Frontal cortex (tissue), 4 donors: ENCODE data around the gene SHMT1. TPM values are rescaled to one million over a fixed set of nuclear protein-coding genes. Genes with fewer than 3 reads are reported as not detected.

Experiments used
- DNase-seq, 2 donors: peaks; one replicate each; pipeline ENCODE4 v3.0.0; 2012; ENCODE audit warnings: low spot score in 2 of 2
- FAIRE-seq: peaks from 2 replicates; lab custom pipeline; 2012; peaks lifted over from hg19 to GRCh38; lab: Jason Lieb, UNC
- total RNA-seq: library from RNA; depleted of rRNA; stranded (reverse); fragments of >200 nt; gene quantifications from one replicate; pipeline ENCODE4 v1.2.3, GENCODE V29; 2014
- donor health status: control.
- donor health status: control.
- donor health status: control.

The SHMT1 gene
- total RNA-seq, 1 donor from 2014 or later, result 2.4 TPM

- DNase-seq, result no peak
- FAIRE-seq, result no peak
These were observed 34.6 kb downstream of the SHMT1 start for GRCh38 chr17:18328643-18329204.

- FAIRE-seq (no peak), DNase-seq (no peak)
These were observed 35.8 kb downstream of the SHMT1 start for GRCh38 chr17:18327556-18327955.

GRCh38 chr17:18327093-18327492, 36.3 kb downstream of the SHMT1 start:
- no peak for DNase-seq
- no peak for FAIRE-seq

GRCh38 chr17:18326572-18326971, 36.8 kb downstream of the SHMT1 start:
- FAIRE-seq (no peak), DNase-seq (no peak)

GRCh38 chr17:18326039-18326438, 37.3 kb downstream of the SHMT1 start:
- DNase-seq (no peak), FAIRE-seq (no peak)

GRCh38 chr17:18324140-18325050, 39.0 kb downstream of the SHMT1 start:
- no peak for FAIRE-seq
- no peak for DNase-seq

- no peak for FAIRE-seq
- DNase-seq, result no peak
These were observed 39.7 kb downstream of the SHMT1 start for GRCh38 chr17:18323507-18324139.

- FAIRE-seq (no peak), DNase-seq (no peak)
These were observed 40.3 kb downstream of the SHMT1 start for GRCh38 chr17:18323007-18323406.

DNA sequence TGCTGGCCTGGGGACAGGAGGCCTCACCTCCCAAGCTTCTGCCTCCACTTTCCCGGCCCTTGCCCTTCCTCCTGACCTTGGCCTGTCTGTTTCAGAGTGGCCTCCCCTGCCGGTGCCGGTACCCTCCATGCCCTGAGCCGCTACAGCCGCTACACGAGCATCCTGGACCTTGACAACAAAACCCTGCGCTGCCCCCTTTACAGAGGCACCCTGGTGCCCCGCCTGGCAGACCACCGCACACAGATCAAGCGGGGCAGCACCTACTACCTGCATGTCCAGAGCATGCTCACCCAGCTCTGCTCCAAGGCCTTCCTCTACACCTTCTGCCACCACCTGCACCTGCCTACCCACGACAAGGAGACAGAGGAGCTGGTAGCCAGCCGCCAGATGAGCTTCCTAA, 40.8 kb downstream of the SHMT1 start:
- FAIRE-seq (no peak), DNase-seq (no peak)

DNA sequence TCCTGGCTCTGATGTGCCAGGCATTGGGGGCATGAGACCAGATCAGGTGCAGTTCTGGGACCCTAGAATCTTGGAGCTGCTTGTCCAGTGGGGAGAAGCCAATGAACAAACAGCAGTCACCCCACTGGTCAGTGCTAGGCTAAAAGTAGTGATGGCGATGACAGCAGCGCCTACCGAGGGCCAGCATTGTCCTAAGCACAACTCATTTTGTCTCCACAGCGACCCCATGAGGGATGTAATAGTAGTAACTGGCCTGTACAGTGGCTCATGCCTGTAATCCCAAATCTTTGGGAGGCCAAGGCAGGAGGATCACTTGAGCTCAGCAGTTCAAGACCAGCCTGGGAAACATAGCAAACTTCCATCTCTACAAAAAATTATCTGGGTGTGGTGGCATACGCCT, 42.0 kb downstream of the SHMT1 start:
- no peak for DNase-seq
- FAIRE-seq, result no peak

- DNase-seq (no peak), FAIRE-seq (no peak)
These were observed 43.0 kb downstream of the SHMT1 start for GRCh38 chr17:18320301-18320700.

- FAIRE-seq, result no peak
- DNase-seq, result no peak
These were observed 43.6 kb downstream of the SHMT1 start for GRCh38 chr17:18319604-18320256.

DNA sequence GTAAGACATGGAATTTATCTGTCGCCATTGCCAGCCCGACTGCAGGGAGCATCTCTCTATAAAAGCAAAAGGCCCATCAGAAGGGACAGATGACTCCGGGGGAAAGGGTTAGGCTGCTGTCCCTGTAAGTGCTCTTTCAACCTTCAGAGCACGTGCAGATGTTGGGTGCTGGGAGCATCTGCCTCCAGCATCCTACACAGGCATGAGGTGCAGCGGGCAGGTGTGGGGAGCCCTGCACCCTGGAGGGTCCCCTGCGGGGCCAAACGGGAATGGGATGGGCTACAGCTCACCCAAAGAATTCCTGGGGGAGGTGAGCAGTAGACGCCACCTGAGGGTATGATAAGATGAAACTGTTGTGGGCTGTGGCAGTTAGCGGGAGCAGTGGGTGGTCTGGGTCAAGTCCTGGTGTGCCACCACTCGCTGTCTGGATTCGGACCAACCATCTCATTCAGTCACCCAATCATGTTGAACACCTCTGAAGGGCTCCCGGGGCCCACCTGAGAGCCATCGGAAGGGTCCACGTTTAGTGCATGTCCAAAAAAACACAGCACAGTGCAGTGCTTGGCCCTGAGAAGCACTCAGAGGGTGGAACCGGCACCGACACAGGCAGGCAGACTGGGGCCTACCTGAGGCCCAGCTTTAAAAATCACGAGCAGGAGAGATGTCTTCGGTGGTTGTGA, 44.4 kb downstream of the SHMT1 start:
- FAIRE-seq (no peak), DNase-seq (no peak)

DNA sequence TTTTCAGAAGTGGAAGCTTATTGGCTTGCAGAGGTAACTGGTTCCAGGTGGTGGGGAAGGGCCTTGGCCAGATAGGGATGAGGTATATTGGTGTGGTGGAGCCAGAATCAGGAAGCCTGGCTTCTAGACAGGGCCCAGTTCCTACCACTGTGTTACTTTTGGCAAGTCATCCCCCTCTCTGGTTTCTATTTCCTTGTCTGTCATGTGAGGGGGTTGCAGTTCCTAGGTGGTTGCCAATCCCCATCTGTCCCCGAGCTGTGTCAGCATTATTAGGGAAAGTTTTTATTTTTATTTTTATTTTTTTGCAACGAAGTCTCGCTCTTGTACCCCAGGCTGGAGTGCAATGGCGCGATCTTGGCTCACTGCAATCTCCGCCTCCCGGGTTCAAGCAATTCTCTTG, 45.2 kb downstream of the SHMT1 start:
- DNase-seq, result no peak
- no peak for FAIRE-seq

DNA sequence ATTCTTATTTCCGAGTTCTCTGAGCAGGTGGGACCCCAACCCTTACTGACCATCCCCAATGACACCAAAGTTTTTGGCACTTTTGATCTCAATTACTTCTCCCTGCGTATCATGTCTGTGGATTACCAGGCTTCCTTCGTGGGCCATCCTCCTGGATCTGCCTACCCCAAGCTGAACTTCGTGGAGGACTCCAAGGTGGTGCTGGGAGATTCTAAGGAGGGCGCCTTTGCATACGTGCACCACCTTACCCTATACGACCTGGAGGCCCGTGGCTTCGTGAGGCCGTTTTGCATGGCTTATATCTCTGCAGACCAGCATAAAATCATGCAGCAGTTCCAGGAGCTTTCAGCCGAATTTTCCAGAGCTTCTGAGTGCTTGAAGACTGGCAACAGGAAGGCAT, 47.4 kb downstream of the SHMT1 start:
- FAIRE-seq, result no peak
- DNase-seq, result no peak

- FAIRE-seq (no peak), DNase-seq (no peak)
These were observed 47.8 kb downstream of the SHMT1 start for GRCh38 chr17:18315562-18315922.

DNA sequence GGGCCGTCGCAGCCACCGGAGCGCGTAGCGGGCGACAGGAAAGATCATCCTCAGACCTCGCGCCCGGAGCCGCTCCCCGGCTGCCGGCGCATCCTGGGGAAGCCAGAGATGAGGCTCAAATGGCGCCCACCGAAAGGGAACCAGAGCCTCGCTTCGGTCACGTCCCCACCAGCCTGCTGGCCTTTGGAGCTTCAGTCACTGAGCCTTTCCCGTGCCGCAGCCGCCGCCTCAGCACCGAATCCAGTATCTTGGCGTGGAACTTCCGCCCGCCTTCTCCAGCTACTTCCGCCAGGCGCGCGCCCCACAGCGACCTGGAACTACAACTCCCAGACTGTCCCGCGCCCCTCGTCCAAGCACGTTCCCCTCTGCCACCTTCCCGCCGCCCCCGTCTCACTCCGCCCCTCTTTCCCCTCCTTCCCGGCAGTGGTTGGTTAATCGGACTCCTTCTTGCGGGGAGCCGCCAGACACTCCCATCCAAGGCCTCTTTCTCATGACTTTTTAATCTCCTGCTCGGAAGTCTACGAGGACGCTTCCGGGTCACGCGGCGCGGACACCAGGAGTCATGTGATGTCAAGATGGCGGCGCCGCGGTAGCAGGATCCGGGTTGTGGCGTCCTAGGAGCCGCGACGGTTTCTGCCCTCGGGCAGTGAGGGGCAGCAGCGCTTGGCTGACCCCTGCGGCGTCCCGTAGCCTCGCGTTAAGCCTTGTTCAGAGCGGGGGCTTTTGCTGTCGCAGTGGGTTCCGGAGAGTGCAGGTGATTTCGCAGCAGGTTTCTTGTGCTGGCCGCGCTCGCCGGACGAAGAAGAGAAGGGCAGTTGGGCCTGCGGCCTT, 48.4 kb downstream of the SHMT1 start, which contains the start of the genes SMCR8 and TOP3A:
TSS of gene SMCR8 (plus strand) at position 563 of the 831 bp plus-strand sequence. CDS start 497 bp downstream, outside the sequence.
TSS of gene TOP3A (minus strand) at position 264 of the 831 bp plus-strand sequence. CDS start at position 48, 216 bp downstream.
- peak; percentile 82 to 89 for DNase-seq
- FAIRE-seq, result no peak

- FAIRE-seq (no peak), DNase-seq (no peak)
These were observed 49.2 kb downstream of the SHMT1 start for GRCh38 chr17:18314059-18314730.
